ENCODE results near the gene RAB13.
A peak's percentile ranks its signal among the peaks of the same experiment; 100 is the strongest.

The RAB13 gene

DNA sequence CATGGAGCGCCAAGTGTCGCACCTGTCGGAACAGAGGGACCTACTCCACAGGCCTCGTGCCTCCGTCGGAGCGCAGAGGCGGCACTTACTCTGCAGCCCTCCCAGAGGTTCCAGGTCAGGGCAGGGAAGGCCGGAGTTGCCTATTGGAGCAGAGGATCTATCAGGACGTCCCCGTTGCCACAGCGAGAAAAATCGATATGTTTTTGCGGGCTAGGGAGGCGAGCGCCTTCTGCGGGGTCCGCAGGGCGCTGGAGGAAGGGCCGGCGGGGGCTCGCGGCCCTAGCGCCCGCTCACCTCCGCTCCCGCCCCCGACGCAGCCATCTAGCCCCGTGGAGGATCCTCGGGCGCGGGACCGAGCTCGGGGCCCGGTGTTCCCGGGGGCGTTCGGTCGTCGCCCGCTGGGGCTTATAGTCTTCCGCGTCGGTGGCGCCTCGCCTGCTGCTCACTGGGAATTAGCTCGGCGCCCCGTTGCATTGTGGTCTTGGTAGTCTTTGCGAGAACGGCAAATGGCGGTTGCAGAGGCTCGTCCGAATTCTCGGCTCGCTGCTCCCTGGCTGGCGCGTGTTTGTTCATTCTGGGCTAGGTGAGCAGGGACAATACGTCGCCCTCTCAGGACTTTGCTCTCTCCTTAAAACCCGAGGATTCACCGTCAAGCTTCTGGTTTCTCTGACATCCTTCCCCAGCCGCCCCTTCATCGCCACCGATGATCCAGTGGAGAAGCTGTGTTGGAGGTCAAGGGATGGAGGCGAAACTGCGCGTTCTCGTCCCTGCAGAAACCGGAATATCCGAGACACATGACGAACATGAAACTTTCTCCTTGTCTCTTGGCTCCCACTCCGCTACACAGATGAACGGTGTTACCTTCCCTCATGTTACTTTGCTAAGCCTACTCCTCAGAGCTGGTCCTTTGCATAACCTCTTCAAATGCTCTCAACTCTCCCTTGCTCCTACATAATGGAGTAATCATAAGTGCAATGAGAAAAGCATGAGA lies 8.6 kb downstream of the RAB13 start, which contains the start of gene JTB:
Gene JTB, minus strand, starts transcription at position 425 of the 991 bp plus-strand sequence. Its CDS starts 422 bp downstream, at position 3.
- peak; percentile 74 for DNase-seq

DNA sequence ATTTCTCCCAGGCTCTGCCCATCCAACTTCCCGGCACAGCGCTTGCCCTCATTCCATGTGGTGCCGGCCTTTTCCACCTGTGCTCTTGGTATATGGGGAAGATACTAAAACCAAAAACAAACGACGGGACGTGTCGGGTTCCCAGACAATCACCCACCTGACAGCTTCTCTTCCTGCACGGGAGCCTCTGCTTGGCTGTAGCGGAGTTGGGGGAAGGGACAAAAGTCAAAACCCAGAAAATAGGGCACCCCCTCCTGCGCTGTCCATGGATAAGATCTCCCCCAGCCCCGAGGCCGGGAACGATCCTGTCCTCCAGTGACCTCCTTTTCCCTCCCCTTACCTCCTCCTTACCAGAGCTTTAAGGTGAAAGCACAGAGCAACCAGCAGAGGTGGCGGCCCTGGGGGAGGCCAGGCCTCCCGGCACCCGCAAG lies 9.3 kb downstream of the RAB13 start:
- no peak for DNase-seq

DNA sequence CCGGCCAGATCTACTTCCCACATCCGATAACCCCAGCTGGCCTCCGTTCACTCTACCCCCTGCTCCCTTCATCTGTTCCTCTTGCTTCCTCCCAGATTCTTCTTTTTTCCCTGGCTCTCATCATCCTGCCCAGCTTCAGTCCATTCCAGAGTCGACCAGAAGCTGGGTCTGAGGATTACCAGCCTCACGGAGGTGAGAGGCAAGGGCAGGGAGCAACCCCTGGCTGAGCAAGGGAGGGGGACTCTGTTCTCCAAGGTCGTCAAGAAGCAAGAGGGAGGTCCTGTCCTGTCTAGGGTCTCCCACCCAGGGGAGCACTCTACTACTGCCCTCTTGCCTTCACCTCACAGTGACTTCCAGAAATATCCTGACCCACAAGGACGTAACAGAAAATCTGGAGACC lies 12.6 kb downstream of the RAB13 start:
- DNase-seq = no peak

DNA sequence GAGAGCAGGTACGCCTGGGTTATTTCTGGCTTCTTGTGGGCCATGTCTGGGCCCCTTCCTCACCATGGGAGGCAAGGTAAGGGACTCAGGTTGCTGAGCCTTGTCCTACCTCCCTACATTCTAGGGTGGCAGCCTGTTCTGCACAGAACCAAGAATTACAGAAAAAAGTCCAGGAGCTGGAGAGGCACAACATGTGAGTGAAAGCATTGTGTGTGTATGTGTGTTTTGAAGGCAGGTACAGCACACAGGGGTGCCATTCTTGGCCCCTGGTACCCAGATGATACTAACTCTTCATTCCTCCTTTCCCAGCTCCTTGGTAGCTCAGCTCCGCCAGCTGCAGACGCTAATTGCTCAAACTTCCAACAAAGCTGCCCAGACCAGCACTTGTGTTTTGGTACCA lies 13.1 kb downstream of the RAB13 start:
- DNase-seq = no peak

DNA sequence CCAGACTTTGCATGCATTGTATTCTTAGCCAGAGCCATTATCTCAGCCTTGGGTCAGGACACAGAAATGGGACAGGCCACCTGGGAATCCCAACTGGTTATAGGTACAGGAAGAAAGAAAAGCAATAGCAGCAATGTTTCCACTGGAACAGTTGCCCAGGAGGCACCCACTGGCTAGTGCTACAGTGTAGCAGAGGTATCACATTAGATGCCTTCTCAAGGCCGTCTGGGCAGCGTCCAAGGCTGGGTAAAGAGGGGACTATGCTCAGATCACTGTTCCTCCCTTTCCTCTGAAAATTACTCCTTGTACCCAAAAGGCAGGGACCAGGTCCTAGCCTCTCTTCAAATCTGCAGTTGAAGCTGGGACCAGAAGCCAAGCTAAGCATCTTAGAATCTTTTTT lies 15.8 kb downstream of the RAB13 start:
- DNase-seq = no peak

GRCh38 chr1:153968972-153969371 lies 17.2 kb downstream of the RAB13 start:
- no peak for DNase-seq

DNA sequence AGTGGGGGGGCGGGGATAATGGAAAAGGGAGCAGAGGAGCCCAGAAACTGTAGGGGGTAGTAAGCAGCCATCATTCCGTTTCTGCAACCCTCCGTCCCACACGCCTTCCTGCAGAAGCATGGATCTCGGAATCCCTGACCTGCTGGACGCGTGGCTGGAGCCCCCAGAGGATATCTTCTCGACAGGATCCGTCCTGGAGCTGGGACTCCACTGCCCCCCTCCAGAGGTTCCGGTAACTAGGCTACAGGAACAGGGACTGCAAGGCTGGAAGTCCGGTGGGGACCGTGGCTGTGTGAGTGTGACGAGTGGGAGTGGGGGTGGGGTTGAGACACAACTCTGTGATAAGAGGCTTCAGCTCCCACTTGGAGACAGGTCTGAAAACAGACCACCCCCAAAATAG lies 17.7 kb downstream of the RAB13 start:
- no peak for DNase-seq

- no peak for DNase-seq
Observed at GRCh38 chr1:153968000-153968363, 18.2 kb downstream of the RAB13 start.

DNA sequence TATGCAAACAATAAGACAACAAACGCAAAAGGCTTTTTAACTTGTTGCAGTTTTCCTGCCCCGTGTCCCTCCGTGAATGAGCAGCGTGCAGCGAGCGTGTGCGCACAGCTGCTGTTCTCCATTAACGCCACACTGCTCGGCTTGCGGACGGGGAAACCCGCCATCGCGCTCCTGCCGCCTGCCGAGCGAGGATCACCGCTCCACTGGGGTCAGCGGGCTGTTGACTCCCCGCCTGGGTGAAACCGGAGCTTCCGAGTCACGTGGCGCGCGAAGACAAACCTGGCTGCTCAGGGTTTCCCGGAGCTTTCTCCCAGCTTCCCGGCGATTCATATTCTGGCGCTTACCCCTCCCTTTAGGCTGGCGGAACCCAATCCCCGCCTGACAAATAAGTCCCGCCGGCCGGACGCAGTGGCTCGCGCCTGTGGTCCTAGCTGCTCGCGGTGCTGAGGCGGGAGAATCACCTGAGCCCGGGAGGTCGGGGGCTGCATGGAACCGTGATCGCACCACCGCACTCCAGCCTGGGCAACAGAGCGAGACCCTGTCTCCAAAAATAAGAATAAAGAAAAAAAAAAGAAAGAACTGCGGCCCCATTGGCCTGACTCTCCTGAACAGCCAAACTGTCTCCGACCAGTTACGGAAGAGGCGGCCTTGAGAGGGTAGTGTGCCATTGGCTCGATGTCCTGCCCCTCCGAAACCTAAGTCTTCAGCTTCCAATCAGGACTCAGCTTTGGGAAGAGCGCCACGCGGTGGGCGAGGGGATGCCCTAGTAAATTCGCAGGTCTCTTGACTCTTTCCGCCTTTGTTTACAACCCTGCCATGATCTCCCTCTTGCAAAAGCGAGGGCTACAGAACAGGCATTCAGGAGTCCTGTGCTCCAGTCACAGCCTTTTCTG lies 18.8 kb downstream of the RAB13 start, which contains the start of gene CREB3L4:
Gene CREB3L4, plus strand, starts transcription at position 796 of the 893 bp plus-strand sequence. CDS start 624 bp downstream, outside the sequence.
- peak; percentile 72 for DNase-seq

- DNase-seq = no peak
Observed at GRCh38 chr1:153963850-153964331, 22.2 kb downstream of the RAB13 start.

DNA sequence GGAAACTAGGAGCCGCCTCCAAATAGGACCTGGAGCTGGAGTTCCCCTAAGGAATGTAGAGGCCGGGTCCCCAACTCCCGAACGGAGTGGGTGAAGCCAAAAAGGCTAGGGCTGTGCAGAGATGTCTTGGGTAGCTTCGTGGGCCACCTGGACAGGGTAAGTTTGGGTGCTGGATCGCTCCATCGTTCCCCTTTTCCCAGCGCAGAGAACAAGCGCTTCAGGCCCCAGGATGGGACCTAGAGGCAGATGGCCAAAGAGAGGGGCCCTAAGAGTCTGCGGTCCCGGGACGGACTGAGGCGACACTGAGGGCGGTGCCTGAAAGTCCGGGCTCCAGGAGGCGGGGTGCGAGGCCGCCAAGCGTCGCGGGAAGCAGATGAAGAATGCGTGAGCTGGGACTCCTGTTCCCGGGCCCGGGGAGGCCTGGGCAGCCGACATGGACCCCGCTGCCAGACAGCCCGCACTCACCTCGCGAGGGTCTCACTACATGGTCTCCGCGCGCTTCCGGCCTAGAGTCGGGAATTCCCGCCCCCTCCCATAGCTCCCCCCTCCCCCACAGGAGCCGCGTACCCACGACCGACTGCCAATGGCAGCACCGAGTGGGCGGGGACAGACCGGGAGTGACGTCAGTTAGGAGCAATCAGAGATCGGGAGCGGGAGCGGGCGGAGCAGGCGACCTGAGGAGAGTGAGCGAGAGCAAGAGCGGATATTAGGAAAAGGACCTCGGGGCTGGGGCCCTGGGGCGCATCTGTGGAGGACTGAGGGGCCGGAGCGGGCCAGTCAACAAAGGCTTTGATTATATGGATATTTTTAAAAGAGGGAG lies 22.9 kb downstream of the RAB13 start, which contains the start of gene SLC39A1:
Gene SLC39A1, minus strand, starts transcription at position 508 of the 820 bp plus-strand sequence. CDS start 822 bp downstream, outside the sequence.
- DNase-seq = peak; percentile 93

- no peak for DNase-seq
Observed at GRCh38 chr1:153962088-153963029, 23.8 kb downstream of the RAB13 start.

DNA sequence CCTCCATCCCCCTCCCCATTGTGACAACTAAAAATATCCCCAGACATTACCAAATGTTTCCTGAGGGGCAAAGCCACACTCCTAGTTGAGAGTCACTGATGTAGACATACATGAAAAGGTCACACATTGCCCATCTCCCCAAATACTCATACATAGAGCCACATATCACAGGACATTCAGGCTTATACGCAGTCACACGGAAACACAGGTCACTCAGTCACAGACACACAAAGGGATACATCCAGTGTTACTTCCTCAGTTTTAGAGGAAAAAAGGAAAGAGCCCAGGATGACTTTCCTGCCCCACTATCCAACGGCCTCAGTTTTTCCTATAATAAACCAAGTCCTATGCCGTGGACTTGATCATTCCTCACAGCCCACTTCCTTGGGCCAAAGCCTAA lies 24.7 kb downstream of the RAB13 start:
- no peak for DNase-seq

- DNase-seq = no peak
Observed at GRCh38 chr1:153960206-153960605, 25.9 kb downstream of the RAB13 start.

DNA sequence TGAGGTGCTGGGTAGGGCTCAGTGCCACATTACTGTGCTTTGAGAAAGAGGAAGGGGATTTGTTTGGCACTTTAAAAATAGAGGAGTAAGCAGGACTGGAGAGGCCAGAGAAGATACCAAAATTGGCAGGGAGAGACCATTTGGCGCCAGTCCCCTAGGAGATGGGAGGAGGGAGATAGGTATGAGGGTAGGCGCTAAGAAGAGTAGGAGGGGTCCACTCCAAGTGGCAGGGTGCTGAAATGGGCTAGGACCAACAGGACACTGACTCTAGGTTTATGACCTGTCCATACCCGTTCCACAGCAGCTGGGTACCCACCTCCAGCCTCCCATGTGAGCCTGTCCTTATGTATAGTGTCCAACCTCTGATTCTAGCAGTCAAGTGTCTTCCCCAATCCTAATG lies 26.7 kb downstream of the RAB13 start:
- DNase-seq = no peak

DNA sequence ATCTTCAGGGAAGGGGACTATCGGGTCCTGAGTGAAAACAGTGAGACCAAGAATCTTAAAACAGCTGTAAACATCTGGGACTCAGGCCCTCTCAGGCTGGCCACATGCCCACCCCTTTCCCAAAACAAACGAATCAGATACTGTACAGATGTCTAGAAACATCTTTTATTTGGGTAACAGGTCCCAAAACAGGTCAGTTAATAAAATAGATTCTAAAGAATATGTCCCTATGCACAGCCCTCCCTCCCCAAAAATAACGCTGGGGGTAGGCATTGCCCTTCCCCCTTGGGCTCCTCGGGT lies 27.2 kb downstream of the RAB13 start:
- DNase-seq = no peak

- DNase-seq = peak; percentile 94
Observed at GRCh38 chr1:153958111-153958960, 27.8 kb downstream of the RAB13 start, which contains the start of gene CRTC2. Gene CRTC2 (minus strand): TSS chr1:153958612. CDS start chr1:153958497, 115 bp downstream.

DNA sequence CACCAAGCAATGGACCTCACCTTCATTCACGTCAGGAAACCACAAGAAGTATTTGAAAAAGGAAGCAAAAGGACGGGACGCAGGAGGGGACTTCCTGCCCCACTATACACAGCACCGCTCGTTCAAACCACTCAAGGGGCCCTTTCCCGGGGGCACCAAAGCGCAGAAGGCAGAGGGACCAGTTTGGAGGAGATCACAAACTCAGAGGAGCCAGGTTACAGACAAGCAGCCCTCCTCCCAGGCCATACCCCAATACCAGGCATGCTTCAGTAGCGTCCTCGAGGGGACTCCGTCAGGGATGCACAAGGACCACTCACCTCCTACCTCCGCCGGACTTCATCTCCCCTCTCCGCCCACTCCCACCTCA lies 28.4 kb downstream of the RAB13 start:
- DNase-seq = peak; percentile 38

GRCh38 chr1:153956997-153957715 lies 29.0 kb downstream of the RAB13 start:
- DNase-seq = no peak

Data from effector CD8-positive, alpha-beta T cell (primary cell).